KMS-11 (cell line): Measurements from ENCODE around the gene DUOX1.

Source experiments
- H2AFZ ChIP-seq: fragments of 200-600 bp; sonication (generic); 2 replicates; pipeline ENCODE4 v1.6.1; 2016; ENCODE audit warnings: antibody characterized with exemption, mixed run types, low read depth
- H3K27ac ChIP-seq: fragments of 200-600 bp; sonication (generic); 2 replicates; pipeline ENCODE4 v1.6.1; 2016; ENCODE audit warnings: mild to moderate bottlenecking, mixed run types
- H3K27me3 ChIP-seq: fragments of 200-600 bp; sonication (generic); 2 replicates; pipeline ENCODE4 v1.6.1; 2017; ENCODE audit warnings: mild to moderate bottlenecking, low read depth, mixed run types, moderate library complexity; ENCODE audit not compliant: insufficient read depth
- H3K36me3 ChIP-seq: fragments of 200-600 bp; sonication (generic); 2 replicates; pipeline ENCODE4 v1.6.1; 2017; ENCODE audit warnings: mild to moderate bottlenecking, mixed run types; ENCODE audit not compliant: insufficient read depth
- H3K4me1 ChIP-seq: fragments of 200-600 bp; sonication (generic); 2 replicates; pipeline ENCODE4 v1.6.1; 2016; ENCODE audit warnings: mild to moderate bottlenecking, low read depth, mixed run types; ENCODE audit not compliant: poor library complexity, severe bottlenecking
- H3K4me2 ChIP-seq: fragments of 200-600 bp; sonication (generic); 2 replicates; pipeline ENCODE4 v1.7.0; 2016; ENCODE audit warnings: mild to moderate bottlenecking, mixed run types
- H3K4me3 ChIP-seq: fragments of 200-600 bp; sonication (generic); IDR thresholded peaks from 2 replicates; pipeline ENCODE4 v1.6.1; 2017; ENCODE audit warnings: low read depth, low read length, mixed read lengths; ENCODE audit not compliant: insufficient read depth
- H3K79me2 ChIP-seq: fragments of 200-600 bp; sonication (generic); 2 replicates; pipeline ENCODE4 v1.6.1; 2016; ENCODE audit warnings: low read depth, mixed run types; ENCODE audit not compliant: insufficient read depth
- H3K9ac ChIP-seq: fragments of 200-600 bp; sonication (generic); 2 replicates; pipeline ENCODE4 v1.6.1; 2016; ENCODE audit warnings: mild to moderate bottlenecking, mixed run types
- H4K20me1 ChIP-seq: fragments of 200-600 bp; sonication (generic); 2 replicates; pipeline ENCODE4 v1.6.1; 2016; ENCODE audit warnings: mild to moderate bottlenecking, mixed run types; ENCODE audit not compliant: insufficient read depth
- TF ChIP-seq, protein P1 (sequence below): fragments of 200-600 bp; sonication (generic); conservative IDR thresholded peaks from 2 replicates; pipeline ENCODE4 v1.6.1; 2017; ENCODE audit warnings: low read depth, mild to moderate bottlenecking, antibody characterized with exemption, low read length, moderate library complexity, mixed read lengths

DUOX1 gene

DNA sequence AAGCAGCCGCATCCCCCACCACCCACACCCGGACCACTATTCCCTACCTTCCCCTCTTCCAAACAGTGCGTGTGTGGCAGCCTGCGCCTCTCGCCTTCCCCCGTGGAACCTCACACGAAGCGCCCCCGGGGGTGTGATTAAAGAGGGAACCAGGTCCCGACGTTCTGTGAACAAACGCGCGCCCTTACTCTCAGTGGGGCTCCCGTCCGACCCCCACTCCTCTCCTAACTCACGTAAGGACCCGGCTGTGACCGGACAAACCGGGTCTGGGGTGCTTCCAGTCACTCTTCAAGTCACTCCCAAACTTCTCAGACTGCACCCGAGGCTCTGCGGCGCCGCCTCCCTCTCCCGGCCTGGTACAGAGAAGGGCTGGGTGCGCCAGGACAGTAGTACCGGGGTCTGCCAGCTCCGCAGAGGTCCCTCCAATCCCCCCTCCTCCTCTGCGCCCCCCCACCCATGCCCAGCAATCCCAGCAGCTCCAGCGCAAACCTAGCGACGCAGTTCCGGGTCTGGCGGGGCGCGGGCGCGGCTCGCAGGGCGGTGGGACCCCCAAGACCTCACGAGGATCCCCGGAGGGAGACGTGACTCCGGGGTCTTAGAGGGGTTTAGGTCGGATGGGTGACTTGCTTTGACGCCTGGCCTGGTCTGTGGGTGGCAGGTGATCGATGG lies 689 bp upstream of the DUOX1 start:
- H3K4me3 ChIP-seq = no peak overlapping the region
- no peak overlapping the region for H3K27ac ChIP-seq
- no peaks in the 10 kb centered on the region for H3K36me3 ChIP-seq
- no peaks in the 10 kb centered on the region for H3K4me1 ChIP-seq
- no peak overlapping the region for H3K4me2 ChIP-seq
- H4K20me1 ChIP-seq = no peaks in the 10 kb centered on the region
- TF ChIP-seq, protein P1, sequence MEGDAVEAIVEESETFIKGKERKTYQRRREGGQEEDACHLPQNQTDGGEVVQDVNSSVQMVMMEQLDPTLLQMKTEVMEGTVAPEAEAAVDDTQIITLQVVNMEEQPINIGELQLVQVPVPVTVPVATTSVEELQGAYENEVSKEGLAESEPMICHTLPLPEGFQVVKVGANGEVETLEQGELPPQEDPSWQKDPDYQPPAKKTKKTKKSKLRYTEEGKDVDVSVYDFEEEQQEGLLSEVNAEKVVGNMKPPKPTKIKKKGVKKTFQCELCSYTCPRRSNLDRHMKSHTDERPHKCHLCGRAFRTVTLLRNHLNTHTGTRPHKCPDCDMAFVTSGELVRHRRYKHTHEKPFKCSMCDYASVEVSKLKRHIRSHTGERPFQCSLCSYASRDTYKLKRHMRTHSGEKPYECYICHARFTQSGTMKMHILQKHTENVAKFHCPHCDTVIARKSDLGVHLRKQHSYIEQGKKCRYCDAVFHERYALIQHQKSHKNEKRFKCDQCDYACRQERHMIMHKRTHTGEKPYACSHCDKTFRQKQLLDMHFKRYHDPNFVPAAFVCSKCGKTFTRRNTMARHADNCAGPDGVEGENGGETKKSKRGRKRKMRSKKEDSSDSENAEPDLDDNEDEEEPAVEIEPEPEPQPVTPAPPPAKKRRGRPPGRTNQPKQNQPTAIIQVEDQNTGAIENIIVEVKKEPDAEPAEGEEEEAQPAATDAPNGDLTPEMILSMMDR = no peak
- H3K9ac ChIP-seq = no peak overlapping the region
- H2AFZ ChIP-seq = no peak overlapping the region
- no peaks in the 10 kb centered on the region for H3K79me2 ChIP-seq
- H3K27me3 ChIP-seq = no peaks in the 10 kb centered on the region

DNA sequence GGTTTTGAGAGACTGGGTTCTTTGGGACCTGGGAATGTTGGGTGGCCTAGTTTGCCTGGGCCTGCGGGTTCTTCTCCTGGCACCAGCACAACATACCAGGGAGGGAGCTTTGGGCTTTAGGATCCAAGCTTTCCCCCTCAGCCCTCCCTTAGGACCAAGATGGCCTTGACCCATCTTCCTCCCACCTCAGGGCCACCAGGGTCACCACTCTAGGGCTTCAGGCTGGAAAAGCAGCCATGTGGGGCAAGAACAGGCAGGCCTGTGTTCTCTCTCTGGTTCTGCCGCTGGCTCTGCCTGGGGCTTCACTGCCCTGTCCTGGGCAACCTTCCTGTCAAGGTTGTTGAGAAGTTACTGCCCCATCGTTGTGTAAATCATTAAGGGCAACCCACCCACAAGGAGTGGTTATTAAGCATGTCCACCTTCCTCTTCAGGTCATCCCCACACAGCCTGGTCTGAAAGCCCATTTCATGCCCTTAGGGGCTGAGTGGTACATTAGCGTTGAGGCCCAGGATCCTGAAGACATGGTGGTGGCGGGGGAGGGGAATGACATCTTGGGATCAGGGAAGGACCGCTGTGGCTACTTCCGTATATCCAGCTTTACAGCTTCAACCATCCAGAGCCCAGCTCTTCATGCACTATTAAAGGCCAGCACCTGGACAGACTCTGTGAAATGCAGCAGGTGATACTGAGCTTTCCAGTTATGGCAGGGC lies 652 bp downstream of the DUOX1 start:
- H3K9ac ChIP-seq = no peak overlapping the region
- H3K36me3 ChIP-seq = no peaks in the 10 kb centered on the region
- H3K27ac ChIP-seq = no peak overlapping the region
- H2AFZ ChIP-seq = no peak overlapping the region
- no peaks in the 10 kb centered on the region for H3K79me2 ChIP-seq
- no peak overlapping the region for H3K4me3 ChIP-seq
- no peak overlapping the region for H3K4me2 ChIP-seq
- H3K4me1 ChIP-seq = no peaks in the 10 kb centered on the region
- H3K27me3 ChIP-seq = no peaks in the 10 kb centered on the region
- H4K20me1 ChIP-seq = no peaks in the 10 kb centered on the region
- TF ChIP-seq, protein P1 = no peak

DNA sequence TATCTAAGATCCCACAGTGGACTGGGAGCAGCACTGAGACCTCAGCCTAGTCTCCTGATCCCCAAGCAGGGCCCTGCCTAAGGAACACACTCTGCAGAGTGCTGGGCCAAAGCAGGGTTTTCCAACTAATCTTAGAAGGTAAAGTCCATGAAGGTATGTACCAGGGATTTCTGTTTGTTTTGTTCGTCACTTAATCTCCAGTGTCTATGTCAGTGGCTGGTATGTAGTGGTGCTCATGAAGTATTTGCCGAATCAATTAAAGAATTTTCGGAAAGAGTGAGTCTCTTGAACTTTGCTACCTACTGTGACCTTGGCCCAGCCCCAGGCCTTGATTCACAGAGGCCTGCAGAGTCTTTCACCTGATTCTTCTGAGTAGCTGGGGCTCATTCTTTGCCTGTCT lies 1.7 kb downstream of the DUOX1 start:
- no peak overlapping the region for H2AFZ ChIP-seq
- H3K27me3 ChIP-seq = no peaks in the 10 kb centered on the region
- no peaks in the 10 kb centered on the region for H3K36me3 ChIP-seq
- no peak overlapping the region for H3K9ac ChIP-seq
- TF ChIP-seq, protein P1 = no peak
- H3K79me2 ChIP-seq = no peaks in the 10 kb centered on the region
- H3K4me2 ChIP-seq = no peak overlapping the region
- H3K4me1 ChIP-seq = no peaks in the 10 kb centered on the region
- H4K20me1 ChIP-seq = no peaks in the 10 kb centered on the region
- no peak overlapping the region for H3K27ac ChIP-seq
- H3K4me3 ChIP-seq = no peak overlapping the region

DNA sequence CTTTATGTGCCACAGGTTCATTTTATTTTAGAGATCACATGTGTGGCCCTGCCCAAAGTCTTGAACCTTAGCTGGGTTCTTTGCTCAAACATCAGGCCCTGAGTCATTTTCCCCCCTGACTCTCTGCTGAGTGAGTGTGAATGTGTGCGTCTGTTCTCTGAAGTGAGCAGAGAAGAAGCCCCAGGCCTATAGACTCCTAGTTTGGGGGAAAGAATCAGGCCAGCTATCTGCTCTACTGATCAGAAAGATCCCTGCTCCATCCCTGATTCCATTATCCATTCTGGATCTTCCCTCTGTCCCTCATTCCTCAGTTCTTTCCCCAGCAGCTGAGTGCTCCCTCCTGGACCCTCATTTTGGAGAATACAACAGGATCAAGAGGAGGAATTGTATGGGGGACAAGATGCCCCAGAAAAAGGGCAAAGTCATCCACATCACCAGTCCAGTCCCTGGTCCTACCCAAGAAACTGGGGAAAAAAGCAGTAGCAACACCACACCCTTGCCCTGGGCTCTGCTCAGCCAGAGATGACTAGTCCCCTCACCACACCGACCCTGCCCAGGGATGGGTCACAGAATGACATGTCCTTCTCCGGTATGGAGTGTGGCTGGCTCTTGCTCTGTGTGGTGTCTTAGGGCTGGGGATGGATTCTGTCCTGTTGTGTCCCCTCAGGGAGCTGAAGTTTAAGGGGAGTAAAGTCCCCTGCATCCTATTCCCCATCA lies 3.2 kb downstream of the DUOX1 start:
- H3K36me3 ChIP-seq = no peaks in the 10 kb centered on the region
- no peaks in the 10 kb centered on the region for H4K20me1 ChIP-seq
- H3K4me1 ChIP-seq = no peaks in the 10 kb centered on the region
- no peak overlapping the region for H2AFZ ChIP-seq
- no peak overlapping the region for H3K4me2 ChIP-seq
- no peak overlapping the region for H3K9ac ChIP-seq
- TF ChIP-seq, protein P1 = no peak
- no peak overlapping the region for H3K4me3 ChIP-seq
- H3K79me2 ChIP-seq = no peaks in the 10 kb centered on the region
- H3K27ac ChIP-seq = no peak overlapping the region
- H3K27me3 ChIP-seq = no peaks in the 10 kb centered on the region
